Fibroblast of the conjunctiva (primary cell): ENCODE data around the gene CST7.

Experiments used
- DNase-seq: peaks from one replicate; pipeline ENCODE4 v3.0.0-alpha.2; 2010; ENCODE audit warnings: low read depth

CST7 gene

GRCh38 chr20:24950836-24951525, 1.9 kb downstream of the CST7 start:
- no peak for DNase-seq

DNA sequence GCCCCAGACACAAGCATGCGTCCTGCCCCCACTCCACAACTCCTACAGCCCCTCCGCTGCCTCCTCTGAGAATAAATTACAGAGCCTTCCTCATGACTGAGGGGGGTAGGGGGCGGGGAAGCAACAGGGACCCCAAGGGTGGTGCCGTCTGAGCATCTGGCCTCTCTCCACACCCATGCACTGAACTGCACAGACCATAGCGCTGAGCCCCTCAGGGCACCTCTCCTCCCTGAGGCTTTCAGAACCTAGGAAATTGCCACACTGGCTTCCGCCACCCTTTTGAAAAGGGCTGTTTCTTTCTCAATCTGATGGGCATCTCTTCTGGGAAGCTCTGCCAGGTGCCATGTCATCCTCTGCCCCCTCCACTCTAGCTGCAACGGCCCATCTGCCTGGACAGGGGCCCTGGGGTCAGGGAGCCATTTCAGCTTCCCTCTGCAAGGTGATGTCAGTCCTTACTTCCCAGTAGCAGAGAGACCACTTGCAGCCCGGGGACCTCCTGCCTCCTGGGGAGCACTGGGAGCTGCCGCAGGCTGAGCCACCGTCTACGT, 2.5 kb downstream of the CST7 start:
- no peak for DNase-seq

DNA sequence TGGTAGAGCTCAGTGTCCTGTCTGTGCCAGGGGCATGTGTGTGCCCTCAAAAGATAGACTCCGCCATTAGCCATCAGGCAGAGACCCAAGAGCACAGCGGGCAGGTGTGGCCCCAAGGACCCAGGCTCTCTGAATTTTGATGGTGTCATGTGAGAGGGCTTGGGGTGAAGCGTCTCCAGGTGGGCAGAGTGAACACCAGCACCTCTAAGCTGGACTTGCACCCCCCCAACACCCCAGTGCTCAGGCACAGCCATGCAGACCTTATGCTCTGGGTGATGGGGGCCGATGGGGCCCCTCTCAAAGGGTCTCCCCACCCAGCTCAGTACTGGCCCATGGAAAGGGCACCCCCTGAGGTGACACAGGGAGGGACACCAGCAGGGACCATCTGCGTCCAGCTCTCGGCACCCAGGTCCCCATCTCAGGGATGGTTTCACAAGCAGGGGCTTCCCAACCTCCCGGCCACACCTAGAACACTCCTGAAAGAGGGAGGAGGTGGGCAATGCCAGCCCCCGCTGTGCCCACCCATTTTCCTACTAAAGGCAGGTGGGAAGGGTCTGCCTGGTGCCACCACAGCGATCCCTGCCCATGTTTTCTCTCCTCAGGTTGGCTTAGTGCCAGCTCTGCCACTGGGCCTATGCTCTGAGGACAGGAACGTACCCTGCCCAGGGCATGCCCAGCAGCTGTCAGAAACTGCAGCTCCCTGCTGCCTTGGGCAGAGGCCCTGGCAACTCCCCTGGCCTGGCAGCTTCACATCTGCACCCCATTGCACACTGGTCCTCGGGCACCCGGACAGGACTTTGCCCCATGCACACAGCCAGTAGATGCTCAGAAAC, 3.5 kb downstream of the CST7 start:
- no peak for DNase-seq

GRCh38 chr20:24953209-24953575, 4.1 kb downstream of the CST7 start:
- no peak for DNase-seq

DNA sequence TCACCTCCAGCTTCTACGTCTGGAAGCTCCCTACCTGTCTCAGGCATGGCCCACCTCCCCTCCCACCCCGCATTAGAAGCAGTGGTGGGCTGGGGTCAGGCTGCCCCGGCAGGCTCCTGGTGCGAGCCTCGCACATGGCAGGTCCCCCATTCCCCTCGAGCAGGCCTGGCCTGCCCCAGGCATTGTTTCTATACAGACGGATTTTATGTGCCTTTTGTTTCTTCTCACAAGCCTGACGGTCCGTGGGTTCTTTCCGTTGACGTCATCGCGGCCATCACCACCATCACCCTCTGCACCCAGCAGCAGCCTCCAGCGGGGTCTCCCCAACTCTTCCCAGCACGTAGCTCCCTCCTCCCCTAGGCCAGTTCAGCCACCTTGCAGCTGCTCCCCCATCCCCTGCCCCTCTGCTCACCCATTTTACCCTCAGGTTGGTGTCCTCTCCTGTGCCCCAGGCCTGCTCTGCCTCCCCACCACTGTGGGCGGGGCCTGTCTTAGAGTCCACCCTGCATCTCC, 4.6 kb downstream of the CST7 start:
- no peak for DNase-seq

DNA sequence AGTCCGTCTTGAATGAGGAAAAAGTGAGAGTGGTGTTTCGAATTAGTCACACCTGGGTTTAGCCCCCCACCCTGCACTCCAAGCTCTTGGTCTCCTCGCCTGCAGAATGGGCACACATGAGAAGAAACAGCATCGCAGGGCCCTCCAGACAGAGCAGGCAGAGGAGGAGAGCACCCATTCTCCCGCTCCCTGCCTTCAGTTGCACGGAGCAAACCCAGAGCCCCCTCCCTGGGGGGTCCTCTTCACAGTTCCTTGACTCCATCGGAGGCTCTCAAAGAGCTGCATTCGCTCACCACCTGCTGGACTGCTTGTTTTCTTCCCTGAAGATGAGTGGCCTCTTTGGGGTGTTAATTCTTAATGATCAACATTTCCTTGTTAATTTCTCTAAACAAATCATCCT, 5.1 kb downstream of the CST7 start:
- no peak for DNase-seq

DNA sequence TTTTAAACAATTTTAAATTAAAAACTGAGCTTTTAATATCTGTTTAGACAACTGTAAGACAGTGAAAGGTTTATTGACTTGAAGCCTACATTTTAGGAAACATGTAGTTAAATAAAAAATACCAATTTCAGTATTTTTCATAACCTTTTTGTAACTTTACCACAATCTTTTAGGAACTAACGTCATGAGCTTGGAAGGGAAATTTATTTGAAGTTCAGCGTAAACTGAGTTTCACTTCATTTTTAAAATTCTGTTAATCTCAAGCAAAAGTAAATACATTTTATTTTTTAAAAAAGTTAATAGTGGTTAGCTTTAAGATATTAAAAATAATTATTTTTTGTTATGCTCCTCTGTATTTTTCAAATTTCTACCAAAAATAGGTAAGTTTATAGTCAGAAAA, 5.5 kb downstream of the CST7 start:
- no peak for DNase-seq

DNA sequence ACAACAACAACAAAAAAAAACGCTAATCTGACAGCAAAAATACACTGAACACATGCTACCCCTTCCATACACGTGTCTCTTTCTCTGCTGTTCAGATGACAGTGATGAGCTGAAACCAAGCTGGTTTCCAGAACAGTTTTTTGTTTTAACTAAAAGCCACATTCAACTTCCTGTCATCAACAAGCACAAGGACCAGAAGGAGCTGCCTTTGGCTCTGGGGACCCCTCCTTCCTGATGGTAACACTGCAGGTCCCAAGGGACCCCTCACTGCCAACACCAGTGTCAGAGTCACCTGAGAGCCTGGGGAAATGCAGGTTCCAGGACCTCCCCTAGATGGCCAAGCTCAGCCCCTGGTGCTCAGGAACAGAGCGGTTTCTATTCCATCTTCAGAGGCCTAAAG, 6.0 kb downstream of the CST7 start:
- no peak for DNase-seq

- DNase-seq = no peak
Measured at GRCh38 chr20:24956001-24956841, 7.2 kb downstream of the CST7 start.

- DNase-seq = no peak
Measured at GRCh38 chr20:24957326-24958016, 8.4 kb downstream of the CST7 start.

DNA sequence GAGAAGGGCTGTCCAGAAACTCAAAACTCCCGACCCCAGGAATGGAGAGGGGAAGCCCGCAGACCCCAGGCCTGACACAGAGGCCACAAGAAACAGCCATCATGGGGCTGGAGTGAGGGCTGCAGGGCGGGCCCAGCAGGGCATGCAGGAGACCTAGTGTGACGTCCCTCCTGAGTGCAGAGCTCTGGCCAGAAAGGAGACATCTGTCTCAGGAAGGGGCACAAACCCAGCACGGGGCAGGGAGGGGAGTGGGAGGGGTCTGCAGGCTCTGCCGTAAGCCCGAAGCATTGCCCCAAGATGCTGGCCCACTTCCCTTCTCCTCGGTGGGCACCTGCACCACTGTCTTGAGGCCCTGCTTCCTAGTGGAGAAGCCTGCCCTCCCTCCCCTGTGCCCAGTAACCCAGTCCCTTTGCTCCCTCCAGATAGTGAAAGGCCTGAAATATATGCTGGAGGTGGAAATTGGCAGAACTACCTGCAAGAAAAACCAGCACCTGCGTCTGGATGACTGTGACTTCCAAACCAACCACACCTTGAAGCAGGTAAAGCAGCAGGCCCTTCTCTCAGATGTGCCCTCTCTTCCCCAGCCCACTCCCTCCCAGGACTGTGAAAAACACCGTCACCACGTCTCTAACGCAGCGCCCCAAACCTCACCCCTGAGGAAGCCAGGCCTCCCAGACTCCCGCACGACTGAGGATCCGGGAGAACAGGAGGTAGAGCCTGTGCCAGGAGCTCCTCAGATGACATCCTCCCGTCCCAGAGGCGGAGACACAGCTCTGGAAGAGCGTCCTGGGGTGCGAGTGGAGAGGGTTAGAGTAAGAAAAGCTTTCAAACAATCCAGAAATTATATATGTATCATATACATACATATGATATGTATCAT, 9.7 kb downstream of the CST7 start:
- DNase-seq = no peak

DNA sequence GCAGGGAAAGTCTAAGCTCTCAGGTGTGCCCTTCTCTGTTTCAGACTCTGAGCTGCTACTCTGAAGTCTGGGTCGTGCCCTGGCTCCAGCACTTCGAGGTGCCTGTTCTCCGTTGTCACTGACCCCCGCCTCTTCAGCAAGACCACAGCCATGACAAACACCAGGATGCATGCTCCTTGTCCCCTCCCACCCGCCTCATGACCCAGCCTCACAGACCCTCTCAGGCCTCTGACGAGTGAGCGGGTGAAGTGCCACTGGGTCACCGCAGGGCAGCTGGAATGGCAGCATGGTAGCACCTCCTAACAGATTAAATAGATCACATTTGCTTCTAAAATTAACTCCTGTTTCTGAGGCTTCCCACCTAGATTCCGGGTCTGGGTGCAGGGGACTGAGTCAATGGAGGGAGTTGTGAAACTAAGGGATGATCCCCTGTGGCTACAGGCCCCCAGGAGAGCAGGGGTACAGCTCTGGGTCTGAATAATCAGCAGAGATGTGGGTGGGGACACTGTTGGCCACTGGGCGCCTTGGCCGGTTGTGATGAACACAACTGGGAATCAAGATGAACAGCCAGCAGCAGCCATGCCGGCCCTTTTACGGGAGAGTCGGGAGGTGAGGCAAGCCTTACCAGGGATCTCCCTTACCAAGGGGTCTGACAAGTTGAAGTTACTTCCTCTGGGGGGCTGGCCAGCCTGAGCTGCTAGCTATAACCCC, 10.7 kb downstream of the CST7 start:
- DNase-seq = no peak

- no peak for DNase-seq
Measured at GRCh38 chr20:24960302-24960801, 11.3 kb downstream of the CST7 start.

GRCh38 chr20:24960861-24961260, 11.8 kb downstream of the CST7 start:
- DNase-seq = no peak

- DNase-seq = no peak
Measured at GRCh38 chr20:24961384-24962181, 12.5 kb downstream of the CST7 start.

GRCh38 chr20:24962182-24962492, 13.1 kb downstream of the CST7 start:
- DNase-seq = no peak

DNA sequence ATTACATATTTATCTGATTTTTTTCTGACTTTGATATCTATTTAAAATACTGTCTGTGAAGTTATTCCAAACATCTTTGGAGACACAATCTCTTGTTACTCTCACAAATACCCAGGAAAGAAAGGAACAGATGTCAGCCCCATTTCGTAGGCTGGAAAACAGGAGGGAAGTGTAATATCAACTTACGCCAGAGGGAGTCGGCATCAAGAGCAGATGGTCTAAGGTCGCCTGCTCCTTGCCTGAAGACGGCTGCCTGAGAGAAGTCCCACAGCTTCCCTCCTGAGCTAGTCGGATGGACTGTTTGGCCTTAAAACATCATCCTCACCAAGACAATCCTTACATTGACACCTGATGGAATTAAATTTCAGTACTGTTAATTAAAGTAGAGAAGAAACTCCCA, 13.4 kb downstream of the CST7 start:
- DNase-seq = no peak

GRCh38 chr20:24963672-24964505, 14.8 kb downstream of the CST7 start:
- DNase-seq = no peak
